HUES64 (cell line): Measurements from ENCODE around the gene OPCML.

Source experiments
- H3K27ac ChIP-seq: 2 replicates; pipeline ENCODE4 v1.7.0; 2013; ENCODE audit warnings: low read depth, low read length, inconsistent platforms
- H3K27me3 ChIP-seq: 2 replicates; pipeline ENCODE4 v1.6.1; 2013; ENCODE audit warnings: mild to moderate bottlenecking, low read length; ENCODE audit not compliant: insufficient read depth
- H3K36me3 ChIP-seq: 2 replicates; pipeline ENCODE4 v1.6.1; 2013; ENCODE audit warnings: mild to moderate bottlenecking, low read length; ENCODE audit not compliant: insufficient read depth
- H3K4me1 ChIP-seq: 2 replicates; pipeline ENCODE4 v1.6.1; 2013; ENCODE audit warnings: mild to moderate bottlenecking, low read length, moderate library complexity; ENCODE audit not compliant: insufficient read depth
- H3K4me3 ChIP-seq: 2 replicates; pipeline ENCODE4 v1.5.1; 2013; ENCODE audit warnings: mild to moderate bottlenecking, low read length, moderate library complexity
- H3K9ac ChIP-seq: 2 replicates; pipeline ENCODE4 v1.6.1; 2013; ENCODE audit warnings: mild to moderate bottlenecking, low read depth, low read length
- H3K9me3 ChIP-seq: 2 replicates; pipeline ENCODE4 v1.6.1; 2013; ENCODE audit warnings: low read depth, low read length; ENCODE audit not compliant: insufficient read depth
- WGBS: fragments of 150-250, 120-280 bp; methylation state at CpG from one replicate; pipeline ENCODE4 v1.1.7; 2013; ENCODE audit warnings: missing lambda C conversion rate; 5-methylcytosine and 5-hydroxymethylcytosine counted together

The OPCML gene

DNA sequence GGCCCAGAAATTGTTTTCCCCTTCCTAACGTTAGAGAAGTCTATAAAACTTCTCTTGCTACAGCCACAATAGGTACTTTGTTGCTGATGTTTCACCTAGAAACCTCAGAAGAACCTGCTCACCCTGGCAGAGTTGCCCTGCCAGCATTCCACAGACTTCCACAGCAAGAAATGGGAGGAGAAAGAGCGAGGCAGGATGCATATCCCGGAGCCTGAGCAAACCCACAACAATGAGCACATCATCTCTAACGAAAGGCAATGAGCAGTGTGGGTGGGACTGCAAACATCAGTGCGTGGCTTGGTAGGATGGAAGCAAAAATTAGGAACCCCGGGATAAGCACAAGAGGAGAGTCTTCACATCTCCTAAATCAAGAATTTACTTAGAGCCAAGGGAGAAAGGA, 892.3 kb downstream of the OPCML start:
- H3K36me3 ChIP-seq, result no peaks in the 10 kb centered on the region
- no peak overlapping the region for H3K4me3 ChIP-seq
- H3K4me1 ChIP-seq, result peaks cover 11% of the 10 kb centered on the region; the same call in 1 of the 2 replicates
- no peak overlapping the region for H3K27ac ChIP-seq
- no peak overlapping the region for H3K9ac ChIP-seq
- H3K9me3 ChIP-seq, result no peaks in the 10 kb centered on the region
- 82% methylated on average over 4 of the region's 6 CpGs for WGBS
- H3K27me3 ChIP-seq, result no peaks in the 10 kb centered on the region

- Histone ChIP-seq H3K27me3 (no peaks in the 10 kb centered on the region), H3K9ac (no peak overlapping the region), H3K4me1 (peaks cover 11% of the 10 kb centered on the region; the same call in 1 of the 2 replicates), H3K27ac (no peak overlapping the region), H3K36me3 (no peaks in the 10 kb centered on the region), H3K9me3 (no peaks in the 10 kb centered on the region), H3K4me3 (no peak overlapping the region)
- WGBS, result 61% methylated on average over 3 of the region's 3 CpGs
These were observed 892.9 kb downstream of the OPCML start for GRCh38 chr11:132639403-132639802.

GRCh38 chr11:132638423-132638822, 893.9 kb downstream of the OPCML start:
- H3K36me3 ChIP-seq, result no peaks in the 10 kb centered on the region
- peaks cover 8% of the 10 kb centered on the region; the same call in 1 of the 2 replicates for H3K4me1 ChIP-seq
- H3K9me3 ChIP-seq, result no peaks in the 10 kb centered on the region
- H3K27ac ChIP-seq, result no peak overlapping the region
- no peaks in the 10 kb centered on the region for H3K27me3 ChIP-seq
- no peak overlapping the region for H3K4me3 ChIP-seq
- no CpG with 5 or more reads among the region's 1 CpG for WGBS
- no peak overlapping the region for H3K9ac ChIP-seq

- 98% methylated on average over 3 of the region's 4 CpGs for WGBS
- Histone ChIP-seq H3K9ac (no peak overlapping the region), H3K4me1 (no peaks in the 10 kb centered on the region), H3K4me3 (no peak overlapping the region), H3K36me3 (no peaks in the 10 kb centered on the region), H3K27ac (no peak overlapping the region), H3K9me3 (no peaks in the 10 kb centered on the region), H3K27me3 (no peaks in the 10 kb centered on the region)
These were observed 895.8 kb downstream of the OPCML start for GRCh38 chr11:132636523-132636922.

GRCh38 chr11:132632641-132633124, 899.6 kb downstream of the OPCML start:
- Histone ChIP-seq H3K4me1 (no peaks in the 10 kb centered on the region), H3K27ac (no peak overlapping the region), H3K36me3 (no peaks in the 10 kb centered on the region), H3K27me3 (no peaks in the 10 kb centered on the region), H3K9me3 (0 out of 2 replicates have a peak, but pooled peaks cover 3% of the 10 kb centered on the region), H3K4me3 (no peak overlapping the region), H3K9ac (no peak overlapping the region)
- 89% methylated on average over 8 of the region's 9 CpGs for WGBS

- Histone ChIP-seq H3K4me1 (no peaks in the 10 kb centered on the region), H3K27ac (no peak overlapping the region), H3K4me3 (no peak overlapping the region), H3K36me3 (no peaks in the 10 kb centered on the region), H3K9ac (no peak overlapping the region), H3K9me3 (0 out of 2 replicates have a peak, but pooled peaks cover 3% of the 10 kb centered on the region), H3K27me3 (no peaks in the 10 kb centered on the region)
- 92% methylated on average over 2 of the region's 4 CpGs for WGBS
These were observed 900.3 kb downstream of the OPCML start for GRCh38 chr11:132631989-132632388.

- H3K4me3 ChIP-seq, result no peak overlapping the region
- H3K9ac ChIP-seq, result no peak overlapping the region
- WGBS, result 98% methylated on average over 3 of the region's 3 CpGs
- H3K9me3 ChIP-seq, result 0 out of 2 replicates have a peak, but pooled peaks cover 3% of the 10 kb centered on the region
- H3K36me3 ChIP-seq, result no peaks in the 10 kb centered on the region
- no peaks in the 10 kb centered on the region for H3K4me1 ChIP-seq
- no peak overlapping the region for H3K27ac ChIP-seq
- no peaks in the 10 kb centered on the region for H3K27me3 ChIP-seq
These were observed 904.3 kb downstream of the OPCML start for GRCh38 chr11:132627981-132628380.

DNA sequence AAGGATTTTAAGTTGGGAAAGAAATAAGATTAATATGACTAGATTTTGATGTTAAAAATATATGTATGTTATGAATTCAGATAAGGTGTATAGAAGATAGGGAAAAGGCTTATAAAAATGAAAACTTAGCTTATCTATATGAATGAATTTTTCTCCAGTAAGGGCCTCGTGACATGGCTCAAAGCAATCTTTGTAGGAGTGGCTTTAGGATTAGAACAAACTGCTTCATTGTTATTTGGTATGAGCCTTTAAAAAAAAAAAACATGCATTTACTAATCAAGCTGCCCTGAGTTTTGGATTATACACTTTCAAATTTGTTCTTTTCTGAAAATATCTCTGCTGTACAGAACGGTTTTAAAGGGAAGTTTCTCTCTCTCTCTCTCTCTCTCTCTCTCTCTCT, 905.9 kb downstream of the OPCML start:
- 86% methylated on average over 1 of the region's 2 CpGs for WGBS
- H3K27ac ChIP-seq, result no peak overlapping the region
- H3K4me1 ChIP-seq, result no peaks in the 10 kb centered on the region
- no peak overlapping the region for H3K4me3 ChIP-seq
- 0 out of 2 replicates have a peak, but pooled peaks cover 3% of the 10 kb centered on the region for H3K9me3 ChIP-seq
- no peaks in the 10 kb centered on the region for H3K36me3 ChIP-seq
- H3K27me3 ChIP-seq, result no peaks in the 10 kb centered on the region
- H3K9ac ChIP-seq, result no peak overlapping the region

DNA sequence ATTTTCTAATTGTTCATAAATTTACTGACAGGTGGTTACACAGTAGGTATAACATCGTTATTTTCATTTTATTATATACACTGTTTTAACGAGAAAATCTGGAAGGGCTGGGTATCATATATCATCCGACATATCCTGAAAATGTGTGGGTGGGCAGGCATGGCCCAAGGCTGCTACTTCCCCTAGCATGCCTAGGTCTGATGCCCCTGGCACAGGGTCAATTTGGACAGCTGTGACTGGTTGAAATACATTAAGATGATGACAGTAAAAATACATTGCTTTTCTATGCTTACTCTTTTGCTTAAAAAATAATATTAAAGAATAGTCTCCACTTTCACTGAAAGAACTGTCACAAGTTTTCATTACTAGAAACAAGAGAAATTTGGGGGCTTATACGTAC, 908.8 kb downstream of the OPCML start:
- no peak overlapping the region for H3K4me3 ChIP-seq
- H3K36me3 ChIP-seq, result no peaks in the 10 kb centered on the region
- no peak overlapping the region for H3K27ac ChIP-seq
- WGBS, result 95% methylated on average over 3 of the region's 4 CpGs
- H3K9me3 ChIP-seq, result no peaks in the 10 kb centered on the region
- H3K27me3 ChIP-seq, result no peaks in the 10 kb centered on the region
- H3K4me1 ChIP-seq, result no peaks in the 10 kb centered on the region
- H3K9ac ChIP-seq, result no peak overlapping the region

DNA sequence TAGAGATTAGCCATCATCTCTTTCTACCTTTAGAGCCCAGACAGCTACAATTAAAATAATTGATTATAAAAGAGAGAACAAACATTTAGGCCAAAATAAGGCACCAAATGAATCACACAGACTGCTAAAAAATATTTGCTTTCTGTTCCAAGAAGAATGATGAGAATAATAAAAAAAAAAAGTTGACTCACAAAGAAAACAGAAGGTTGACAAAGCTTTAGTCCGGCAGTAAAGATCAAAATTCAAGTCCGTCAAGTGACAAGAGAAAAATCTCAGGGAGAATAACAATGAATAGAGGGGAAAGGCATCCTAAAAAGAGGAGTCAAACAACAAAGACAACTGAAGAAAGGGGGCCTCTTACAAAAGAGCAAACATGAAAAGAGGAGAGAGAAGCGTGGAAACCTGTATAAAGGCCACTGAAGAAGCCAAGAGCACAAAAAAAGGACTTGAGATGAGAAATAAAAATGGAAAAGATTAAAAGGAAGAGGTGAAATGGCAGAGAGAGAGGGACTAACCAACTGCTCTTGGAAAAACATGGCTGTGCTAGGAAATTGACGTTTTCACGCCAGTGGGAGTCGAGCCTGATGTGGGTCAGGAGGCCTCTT, 910.2 kb downstream of the OPCML start:
- H3K4me3 ChIP-seq, result no peak overlapping the region
- WGBS, result 73% methylated on average over 6 of the region's 6 CpGs

GRCh38 chr11:132620423-132620822, 911.9 kb downstream of the OPCML start:
- H3K27ac ChIP-seq, result no peak overlapping the region
- 96% methylated on average over 2 of the region's 2 CpGs for WGBS
- H3K9me3 ChIP-seq, result no peaks in the 10 kb centered on the region
- no peak overlapping the region for H3K4me3 ChIP-seq
- no peaks in the 10 kb centered on the region for H3K4me1 ChIP-seq
- no peaks in the 10 kb centered on the region for H3K27me3 ChIP-seq
- H3K9ac ChIP-seq, result no peak overlapping the region
- no peaks in the 10 kb centered on the region for H3K36me3 ChIP-seq

More for the DNA sequence above, 910.2 kb downstream of the OPCML start:
- Histone ChIP-seq H3K4me1 (no peaks in the 10 kb centered on the region), H3K9ac (no peak overlapping the region), H3K27ac (no peak overlapping the region), H3K27me3 (no peaks in the 10 kb centered on the region), H3K9me3 (no peaks in the 10 kb centered on the region), H3K36me3 (no peaks in the 10 kb centered on the region)

DNA sequence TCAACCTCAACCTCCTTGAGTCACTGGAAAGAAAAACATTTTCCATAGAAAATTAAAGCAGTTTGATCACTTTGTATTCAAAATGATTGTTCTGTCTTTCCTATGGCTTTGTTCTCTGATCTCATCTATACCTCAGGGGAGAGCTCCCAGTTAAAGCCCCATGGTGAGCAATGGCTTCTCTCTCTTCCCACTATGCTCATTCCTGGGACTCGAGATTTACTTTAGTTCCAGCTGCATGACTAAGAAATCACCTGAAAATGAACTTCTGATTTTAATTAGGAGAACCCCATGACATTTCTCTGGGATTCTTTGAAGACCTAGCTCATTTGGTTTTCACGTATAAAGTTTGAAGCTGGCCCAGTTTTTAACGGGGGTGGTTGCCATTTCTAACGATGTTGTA, 921.5 kb downstream of the OPCML start:
- WGBS, result 92% methylated on average over 4 of the region's 4 CpGs
- no peak overlapping the region for H3K27ac ChIP-seq
- no peaks in the 10 kb centered on the region for H3K27me3 ChIP-seq
- no peaks in the 10 kb centered on the region; the same call in 1 of the 2 replicates for H3K4me1 ChIP-seq
- no peaks in the 10 kb centered on the region for H3K9me3 ChIP-seq
- H3K9ac ChIP-seq, result no peak overlapping the region
- no peaks in the 10 kb centered on the region for H3K36me3 ChIP-seq
- no peak overlapping the region for H3K4me3 ChIP-seq
